ENCODE measurements around the gene RNU5D-1. TPM values are rescaled to one million over a fixed set of nuclear protein-coding genes. Genes with fewer than 3 reads are reported as not detected.

RNU5D-1 gene
- total RNA-seq, 1 experiment from 2014 or later: not detected

- Mint-ChIP-seq H3K9me3 (no peaks in the 10 kb centered on the region), H3K36me3 (ENCODE audit: insufficient read depth in 1 of 3, low read depth in 3 of 3) (no peaks in the 10 kb centered on the region), H3K27ac (no peak overlapping the region; a peak in 1 of 7 replicates), H3K4me1 (peaks cover 9 to 10% of the 10 kb centered on the region in 2 experiments), H3K4me3 (no peak overlapping the region), H3K27me3 (ENCODE audit: low read depth) (peaks cover 5% of the 10 kb centered on the region)
- Histone ChIP-seq H4K20me1 (ENCODE audit: control insufficient read depth, insufficient read depth, insufficient read length) (no peaks in the 10 kb centered on the region), H4K8ac (replicated peaks; ENCODE audit: insufficient read length, low read depth, low read length) (no peak overlapping the region), H3K4me1 (ENCODE audit: insufficient read depth, low read length) (peaks cover 2% of the 10 kb centered on the region; the same call in 1 of the 2 replicates), H3K9ac (ENCODE audit: extremely low read depth, insufficient read length, low read length) (no peak overlapping the region), H2BK20ac (ENCODE audit: low read depth, low read length, poor library complexity, severe bottlenecking) (no peak overlapping the region), H3K4me2 (ENCODE audit: insufficient read depth, insufficient read length, low read length) (no peak overlapping the region), H3K14ac (ENCODE audit: insufficient read depth, low read length) (no peak overlapping the region), H3K23me2 (ENCODE audit: insufficient read length, low read depth, low read length, poor library complexity, severe bottlenecking) (no peaks in the 10 kb centered on the region), H2BK12ac (ENCODE audit: insufficient read length, low read depth, low read length) (no peak overlapping the region), H2BK120ac (ENCODE audit: low read depth, low read length, poor library complexity, severe bottlenecking) (no peak overlapping the region), H2BK5ac (ENCODE audit: insufficient read length, low read length) (no peak overlapping the region), H3K56ac (ENCODE audit: insufficient read length, low read depth, low read length) (no peak overlapping the region), H4K5ac (ENCODE audit: insufficient read length, low read depth, low read length) (no peak overlapping the region), H3K23ac (ENCODE audit: insufficient read length, low read depth, low read length) (no peak overlapping the region), H3T11ph (ENCODE audit: low read length) (no peak overlapping the region), H3K27ac (ENCODE audit: insufficient read length, low read depth, low read length) (no peak overlapping the region), H4K91ac (ENCODE audit: insufficient read length, low read depth, low read length) (no peak overlapping the region), H2AFZ (ENCODE audit: low read length) (no peak overlapping the region), H3K9me3 (ENCODE audit: control insufficient read depth, low read depth, low read length) (no peaks in the 10 kb centered on the region), H3K27me3 (ENCODE audit: insufficient read depth, low read length) (no peaks in the 10 kb centered on the region), H2BK15ac (ENCODE audit: low read depth, low read length) (no peak overlapping the region), H3K4ac (ENCODE audit: low read depth, low read length) (no peak overlapping the region), H3K79me1 (ENCODE audit: insufficient read depth, low read depth, low read length, poor library complexity, severe bottlenecking) (no peaks in the 10 kb centered on the region), H3K79me2 (ENCODE audit: insufficient read depth, low read length) (no peaks in the 10 kb centered on the region), H2AK5ac (ENCODE audit: insufficient read length, low read length) (no peak overlapping the region), H3K18ac (ENCODE audit: insufficient read length, low read depth, low read length) (no peak overlapping the region)
- no peak for TF ChIP-seq CTCF (conservative IDR thresholded peaks at IDR 0.05)
- no CpG with 5 or more reads among the region's 3 CpGs for WGBS (ENCODE audit: extremely low coverage, insufficient read length, low lambda C conversion rate)
- DNase-seq: no peak
Measured at GRCh38 chr1:44693900-44694299, 37.1 kb downstream of the RNU5D-1 start.

All from H9 (cell line).